ENCODE data around the gene TLX2. TPM values are rescaled to one million over a fixed set of nuclear protein-coding genes. Genes with fewer than 3 reads are reported as not detected.

Gene TLX2
- total and polyA plus RNA-seq, 2 donors (not counting 3 experiments of a cell fraction or from before 2014, with no cell fraction given): not detected

- no peaks in the 10 kb centered on the region for H3K9me1 ChIP-seq (replicated peaks; ENCODE audit: control insufficient read depth, extremely low read depth, insufficient read depth, low read length)
- no peak overlapping the region for H3K4me3 ChIP-seq (replicated peaks in 1 of 3; ENCODE audit: insufficient read depth in 1 of 3, low read depth in 1 of 3, low read length in 3 of 3)
- no peak overlapping the region for H3K9ac ChIP-seq (replicated peaks; ENCODE audit: extremely low read depth, insufficient read depth, low read length)
- no peak for TF ChIP-seq EZH2 (IDR thresholded peaks at IDR 0.05; ENCODE audit: borderline replicate concordance, low read depth, low read length, severe bottlenecking)
- TF ChIP-seq FOS (IDR thresholded peaks at IDR 0.05; ENCODE audit: borderline replicate concordance, insufficient read depth, low read length): no peak
- TF ChIP-seq CTCF (IDR thresholded peaks at IDR 0.05; ENCODE audit: extremely low read depth in 1 of 2, insufficient read depth in 1 of 2, low read depth in 1 of 2, low read length in 2 of 2): no peak
- TF ChIP-seq POLR2AphosphoS5 (IDR thresholded peaks at IDR 0.05; ENCODE audit: insufficient read depth, low read depth, low read length): no peak
- TF ChIP-seq POLR2A (IDR thresholded peaks at IDR 0.05; ENCODE audit: low read depth, low read length): no peak
- no peak for TF ChIP-seq GATA2 (IDR thresholded peaks at IDR 0.05; ENCODE audit: insufficient read depth, insufficient read length, low read depth, low read length)
- no peak for TF ChIP-seq JUN (IDR thresholded peaks at IDR 0.05; ENCODE audit: borderline replicate concordance, insufficient read depth, insufficient read length, low read depth)
- H3K4me1 ChIP-seq (ENCODE audit: control insufficient read depth, extremely low read depth, insufficient read depth, low read length): peaks cover 7% of the 10 kb centered on the region
- H4K20me1 ChIP-seq (replicated peaks; ENCODE audit: control insufficient read depth, extremely low read depth, insufficient read depth, low read length): no peaks in the 10 kb centered on the region
- FAIRE-seq (no peak), DNase-seq (ENCODE audit: low read depth, low spot score) (no peak)
- dilution Hi-C loops (cut with MboI; ENCODE audit: extremely low pct_ligation_motif_present, low sequenced_read_pairs) (no loop called here), intact Hi-C loops (cut with micrococcal nuclease) (no loop called here)
- POLR2A ChIA-PET: no interaction called here
- no peaks in the 10 kb centered on the region for H3K79me2 ChIP-seq (ENCODE audit: control insufficient read depth, insufficient read depth, low read length)
- no peak overlapping the region for H3K27ac ChIP-seq (ENCODE audit: insufficient read depth, low read depth, low read length)
- H3K27me3 ChIP-seq (ENCODE audit: control insufficient read depth in 2 of 2, insufficient read depth in 2 of 2, low read length in 2 of 2): peaks cover 0 to 5% of the 10 kb centered on the region in 2 experiments
- no TSS peak for BruUV-seq (replicated peaks)
- CTCF ChIA-PET: interaction anchor here (1.8 kb wide), 1 partner anchor 30 kb away, joined by 6 read pairs; no protein-coding TSS in a partner anchor
- no peaks in the 10 kb centered on the region for H3K9me3 ChIP-seq (replicated peaks; ENCODE audit: control insufficient read depth, insufficient read depth, low read length)
- H3K4me2 ChIP-seq (ENCODE audit: insufficient read depth, low read length): no peak overlapping the region
- H3K36me3 ChIP-seq (ENCODE audit: control insufficient read depth in 2 of 2, extremely low read depth in 1 of 2, insufficient read depth in 2 of 2, low read length in 2 of 2): peaks cover 0 to 4% of the 10 kb centered on the region in 2 experiments
- H2AFZ ChIP-seq (ENCODE audit: low read depth, low read length): no peak overlapping the region
These were observed 44.3 kb downstream of the TLX2 start for GRCh38 chr2:74558284-74559230.
